Activated T-cell treated with anti-CD3 and anti-CD28 coated beads, Interleukin-2, amount 50 U/mL, for 72 hours (primary cell): ENCODE measurements around the gene NDUFB7. TPM values are rescaled to one million over a fixed set of nuclear protein-coding genes. Genes with fewer than 3 reads are reported as not detected.
"Not testable (repeated sequence)": the region's sequence is repeated elsewhere in the genome, so short reads cannot be mapped to it uniquely, and the experiment has no call there.

Experiments used
- ATAC-seq, 2 donors: fragments of 150-1000 bp; cut with Tn5 transposase; replicated peaks in 1 of 2; 2 replicates each; pipeline ENCODE4 v1.10.0; 2021; ENCODE audit warnings: moderate library complexity in 2 of 2, mild to moderate bottlenecking in 1 of 2
- DNase-seq, 2 donors: peaks; one replicate each; pipeline ENCODE4 v3.0.0; 2021 to 2022; ENCODE audit warnings: mixed read lengths in 1 of 2
- H3K27ac Mint-ChIP-seq: one replicate; pipeline ENCODE4 v1.8.0; 2022; ENCODE audit warnings: mild to moderate bottlenecking, moderate library complexity, mixed read lengths
- H3K27me3 Mint-ChIP-seq: one replicate; pipeline ENCODE4 v1.8.0; 2022; ENCODE audit warnings: low read depth, mixed read lengths
- H3K36me3 Mint-ChIP-seq, 2 donors: one replicate each; pipeline ENCODE4 v1.8.0; 2022; ENCODE audit warnings: mixed read lengths in 2 of 2, mild to moderate bottlenecking in 1 of 2; ENCODE audit not compliant: insufficient read depth in 2 of 2
- H3K4me1 Mint-ChIP-seq: one replicate; pipeline ENCODE4 v1.8.0; 2022; ENCODE audit warnings: low read depth, mixed read lengths
- H3K4me3 Mint-ChIP-seq, 2 donors: one replicate each; pipeline ENCODE4 v1.8.0; 2022; ENCODE audit warnings: mild to moderate bottlenecking in 2 of 2, mixed read lengths in 2 of 2, moderate library complexity in 2 of 2
- H3K9me3 Mint-ChIP-seq, 2 donors: one replicate each; pipeline ENCODE4 v1.8.0; 2022; ENCODE audit warnings: mixed read lengths in 2 of 2
- total RNA-seq, 2 donors: library from RNA; stranded (reverse); gene quantifications; one replicate each; pipeline ENCODE4 v1.2.3, GENCODE V29; 2022

NDUFB7 gene
- 10 to 100 TPM; 78.5 to 87.0 TPM for total RNA-seq

- Mint-ChIP-seq H3K27me3 (no peaks in the 10 kb centered on the region), H3K4me3 (peak within 1 kb of the TSS; percentile 99 to 100), H3K36me3 (peaks cover 0 to 1% of the 10 kb centered on the region in 2 donors), H3K4me1 (peaks cover 50% of the 10 kb centered on the region), H3K9me3 (no peaks in the 10 kb centered on the region), H3K27ac (peak within 1 kb of the TSS; percentile 93)
- peak; percentile 90 to 93 for DNase-seq
- ATAC-seq: peak; percentile 95
Observed at GRCh38 chr19:14571695-14572490, at the start of gene NDUFB7. NDUFB7 (minus strand) TSS chr19:14572066; CDS start chr19:14572000, 66 bp downstream.

- Mint-ChIP-seq H3K27me3 (peaks cover 7% of the 10 kb centered on the region), H3K4me1 (no peaks in the 10 kb centered on the region), H3K36me3 (peaks cover 7 to 8% of the 10 kb centered on the region in 2 donors), H3K4me3 (no peak overlapping the region), H3K27ac (no peak overlapping the region), H3K9me3 (peaks cover 7 to 8% of the 10 kb centered on the region in 2 donors)
- no peak for DNase-seq
- ATAC-seq: no peak
Observed at GRCh38 chr19:14619404-14619803, 47.5 kb upstream of the NDUFB7 start.

GRCh38 chr19:14616407-14616806 lies 44.5 kb upstream of the NDUFB7 start:
- ATAC-seq (no peak), DNase-seq (no peak)
- Mint-ChIP-seq H3K36me3 (peaks cover 7 to 8% of the 10 kb centered on the region in 2 donors), H3K4me3 (no peak overlapping the region), H3K27ac (no peak overlapping the region), H3K27me3 (peaks cover 7% of the 10 kb centered on the region), H3K4me1 (peaks cover 9% of the 10 kb centered on the region), H3K9me3 (peaks cover 7 to 8% of the 10 kb centered on the region in 2 donors)

- ATAC-seq: no peak
- no peak overlapping the region for H3K27ac Mint-ChIP-seq
- peaks cover 7 to 8% of the 10 kb centered on the region in 2 donors for H3K36me3 Mint-ChIP-seq
- H3K27me3 Mint-ChIP-seq: peaks cover 7% of the 10 kb centered on the region
- no peak for DNase-seq
- no peak overlapping the region for H3K4me3 Mint-ChIP-seq
- peaks cover 9% of the 10 kb centered on the region for H3K4me1 Mint-ChIP-seq
- peaks cover 7 to 8% of the 10 kb centered on the region in 2 donors for H3K9me3 Mint-ChIP-seq
Observed at GRCh38 chr19:14615623-14616022, 43.8 kb upstream of the NDUFB7 start.

GRCh38 chr19:14614099-14614412 lies 42.2 kb upstream of the NDUFB7 start:
- ATAC-seq (no peak), DNase-seq (no peak)
- H3K27me3 Mint-ChIP-seq: peaks cover 7% of the 10 kb centered on the region
- peaks cover 5% of the 10 kb centered on the region in 2 donors for H3K36me3 Mint-ChIP-seq
- H3K9me3 Mint-ChIP-seq: peaks cover 2 to 3% of the 10 kb centered on the region in 2 donors
- H3K27ac Mint-ChIP-seq: no peak overlapping the region
- peaks cover 9% of the 10 kb centered on the region for H3K4me1 Mint-ChIP-seq
- H3K4me3 Mint-ChIP-seq: no peak overlapping the region

- not testable (repeated sequence) for H3K9me3 Mint-ChIP-seq, DNase-seq
Observed at GRCh38 chr19:14613399-14614098, 41.7 kb upstream of the NDUFB7 start.

GRCh38 chr19:14612657-14613056 lies 40.8 kb upstream of the NDUFB7 start:
- DNase-seq (no peak), ATAC-seq (no peak)
- H3K9me3 Mint-ChIP-seq: peaks cover 0 to 2% of the 10 kb centered on the region in 2 donors
- no peak overlapping the region for H3K4me3 Mint-ChIP-seq
- peaks cover 7% of the 10 kb centered on the region for H3K27me3 Mint-ChIP-seq
- H3K27ac Mint-ChIP-seq: no peak overlapping the region
- H3K36me3 Mint-ChIP-seq: peaks cover 0 to 3% of the 10 kb centered on the region in 2 donors
- peaks cover 9% of the 10 kb centered on the region for H3K4me1 Mint-ChIP-seq

More at GRCh38 chr19:14613399-14614098, 41.7 kb upstream of the NDUFB7 start:
- H3K36me3 Mint-ChIP-seq, ATAC-seq, H3K4me1 Mint-ChIP-seq, H3K4me3 Mint-ChIP-seq, H3K27me3 Mint-ChIP-seq, H3K27ac Mint-ChIP-seq: not testable (repeated sequence)

- H3K36me3 Mint-ChIP-seq, H3K9me3 Mint-ChIP-seq, H3K4me3 Mint-ChIP-seq, H3K27me3 Mint-ChIP-seq, DNase-seq, H3K4me1 Mint-ChIP-seq, ATAC-seq, H3K27ac Mint-ChIP-seq: not testable (repeated sequence)
Observed at GRCh38 chr19:14612242-14612641, 40.4 kb upstream of the NDUFB7 start.

- peaks cover 9% of the 10 kb centered on the region for H3K4me1 Mint-ChIP-seq
- no peak overlapping the region for H3K27ac Mint-ChIP-seq
- H3K9me3 Mint-ChIP-seq: no peaks in the 10 kb centered on the region
- no peak overlapping the region for H3K4me3 Mint-ChIP-seq
- ATAC-seq: no peak
- no peak for DNase-seq
- H3K27me3 Mint-ChIP-seq: peaks cover under 1% of the 10 kb centered on the region
- H3K36me3 Mint-ChIP-seq: no peaks in the 10 kb centered on the region
Observed at GRCh38 chr19:14611051-14611450, 39.2 kb upstream of the NDUFB7 start.

GRCh38 chr19:14606627-14607026 lies 34.8 kb upstream of the NDUFB7 start:
- ATAC-seq (no peak), DNase-seq (no peak)
- no peak overlapping the region for H3K4me3 Mint-ChIP-seq
- no peak overlapping the region for H3K27ac Mint-ChIP-seq
- no peaks in the 10 kb centered on the region for H3K27me3 Mint-ChIP-seq
- peaks cover 16% of the 10 kb centered on the region for H3K4me1 Mint-ChIP-seq
- H3K36me3 Mint-ChIP-seq: no peaks in the 10 kb centered on the region
- peaks cover 0 to 1% of the 10 kb centered on the region in 2 donors for H3K9me3 Mint-ChIP-seq

GRCh38 chr19:14603990-14604387 lies 32.1 kb upstream of the NDUFB7 start:
- DNase-seq (peak in 1 of 2 donors; percentile 14), ATAC-seq (peak; percentile 28 to 51)
- Mint-ChIP-seq H3K27me3 (no peaks in the 10 kb centered on the region), H3K4me1 (peaks cover 16% of the 10 kb centered on the region), H3K4me3 (peak overlapping the region; percentile 4 to 31), H3K9me3 (peaks cover 0 to 1% of the 10 kb centered on the region in 2 donors), H3K27ac (peak overlapping the region; percentile 85), H3K36me3 (no peaks in the 10 kb centered on the region)

GRCh38 chr19:14599548-14600147 lies 27.8 kb upstream of the NDUFB7 start:
- Mint-ChIP-seq H3K4me3 (no peak overlapping the region), H3K27me3 (peaks cover 11% of the 10 kb centered on the region), H3K9me3 (peaks cover 6 to 9% of the 10 kb centered on the region in 2 donors), H3K36me3 (peaks cover 6 to 8% of the 10 kb centered on the region in 2 donors), H3K4me1 (peaks cover 16% of the 10 kb centered on the region), H3K27ac (no peak overlapping the region)
- DNase-seq (no peak), ATAC-seq (no peak)

- H3K27me3 Mint-ChIP-seq: peaks cover 11% of the 10 kb centered on the region
- no peaks in the 10 kb centered on the region for H3K4me1 Mint-ChIP-seq
- ATAC-seq (no peak), DNase-seq (no peak)
- H3K36me3 Mint-ChIP-seq: peaks cover 6 to 8% of the 10 kb centered on the region in 2 donors
- H3K9me3 Mint-ChIP-seq: peaks cover 6 to 7% of the 10 kb centered on the region in 2 donors
- no peak overlapping the region for H3K27ac Mint-ChIP-seq
- H3K4me3 Mint-ChIP-seq: no peak overlapping the region
Observed at GRCh38 chr19:14595558-14595957, 23.7 kb upstream of the NDUFB7 start.
